ENCODE data around the gene CYP2B6.
A peak's percentile ranks its signal among the peaks of the same experiment; 100 is the strongest.

The CYP2B6 gene

GRCh38 chr19:41064974-41065569 is 74.0 kb downstream of the CYP2B6 start:
- H3K4me3 ChIP-seq (ENCODE audit: low read length): no peak overlapping the region

More at GRCh38 chr19:41064974-41065569, 74.0 kb downstream of the CYP2B6 start:
- TF ChIP-seq, protein P1, sequence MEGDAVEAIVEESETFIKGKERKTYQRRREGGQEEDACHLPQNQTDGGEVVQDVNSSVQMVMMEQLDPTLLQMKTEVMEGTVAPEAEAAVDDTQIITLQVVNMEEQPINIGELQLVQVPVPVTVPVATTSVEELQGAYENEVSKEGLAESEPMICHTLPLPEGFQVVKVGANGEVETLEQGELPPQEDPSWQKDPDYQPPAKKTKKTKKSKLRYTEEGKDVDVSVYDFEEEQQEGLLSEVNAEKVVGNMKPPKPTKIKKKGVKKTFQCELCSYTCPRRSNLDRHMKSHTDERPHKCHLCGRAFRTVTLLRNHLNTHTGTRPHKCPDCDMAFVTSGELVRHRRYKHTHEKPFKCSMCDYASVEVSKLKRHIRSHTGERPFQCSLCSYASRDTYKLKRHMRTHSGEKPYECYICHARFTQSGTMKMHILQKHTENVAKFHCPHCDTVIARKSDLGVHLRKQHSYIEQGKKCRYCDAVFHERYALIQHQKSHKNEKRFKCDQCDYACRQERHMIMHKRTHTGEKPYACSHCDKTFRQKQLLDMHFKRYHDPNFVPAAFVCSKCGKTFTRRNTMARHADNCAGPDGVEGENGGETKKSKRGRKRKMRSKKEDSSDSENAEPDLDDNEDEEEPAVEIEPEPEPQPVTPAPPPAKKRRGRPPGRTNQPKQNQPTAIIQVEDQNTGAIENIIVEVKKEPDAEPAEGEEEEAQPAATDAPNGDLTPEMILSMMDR (conservative IDR thresholded peaks at IDR 0.05; ENCODE audit: low read length): no peak
- peak; percentile 3 for DNase-seq (ENCODE audit: low read depth)
